ENCODE measurements around the gene DUSP14. TPM values are rescaled to one million over a fixed set of nuclear protein-coding genes. Genes with fewer than 3 reads are reported as not detected.

The DUSP14 gene
- total RNA-seq, 1 donor from 2014 or later: 21.0 TPM

DNA sequence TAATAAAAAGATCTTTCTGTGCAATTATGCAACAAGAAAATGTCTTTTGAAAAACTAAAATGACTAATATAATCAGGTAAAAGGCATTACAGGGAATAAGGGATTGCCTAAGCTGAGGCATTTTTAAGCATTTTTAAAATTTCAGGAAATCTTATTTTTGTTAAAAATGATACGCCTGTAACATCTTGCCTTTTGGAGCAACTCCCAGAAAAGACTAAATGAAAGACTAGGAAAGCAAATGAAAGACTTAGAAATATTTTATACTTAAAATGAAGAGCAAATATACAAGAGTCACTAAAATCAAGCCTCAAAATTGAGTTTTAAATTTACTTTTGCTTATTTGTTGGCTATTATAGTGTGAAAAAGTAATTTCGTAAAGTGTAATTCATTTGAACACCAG is 55.8 kb downstream of the DUSP14 start:
- intact Hi-C loops (cut with DNase I): no loop called here
- no peak for ATAC-seq
- DNase-seq (ENCODE audit: low spot score): no peak

DNA sequence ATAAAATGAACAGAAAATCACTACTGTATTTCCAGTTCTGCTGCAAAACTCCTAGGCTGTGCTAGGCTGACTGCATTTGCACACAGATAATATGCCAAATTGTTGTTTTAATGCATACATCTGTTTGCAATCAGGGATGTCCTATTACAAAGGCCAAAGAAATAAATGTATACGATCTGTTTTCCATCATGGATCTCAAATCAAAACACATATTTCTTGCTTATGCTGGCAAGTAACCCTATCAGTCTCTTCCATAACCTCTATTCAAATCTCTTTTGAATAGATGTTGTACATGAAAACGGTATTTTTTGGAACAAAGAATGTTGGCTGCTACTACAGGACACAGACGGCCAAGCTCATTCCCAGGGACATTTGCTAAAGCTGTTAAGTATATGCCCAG is 56.6 kb downstream of the DUSP14 start:
- intact Hi-C loops (cut with DNase I): no loop called here
- no peak for ATAC-seq
- no peak for DNase-seq (ENCODE audit: low spot score)

DNA sequence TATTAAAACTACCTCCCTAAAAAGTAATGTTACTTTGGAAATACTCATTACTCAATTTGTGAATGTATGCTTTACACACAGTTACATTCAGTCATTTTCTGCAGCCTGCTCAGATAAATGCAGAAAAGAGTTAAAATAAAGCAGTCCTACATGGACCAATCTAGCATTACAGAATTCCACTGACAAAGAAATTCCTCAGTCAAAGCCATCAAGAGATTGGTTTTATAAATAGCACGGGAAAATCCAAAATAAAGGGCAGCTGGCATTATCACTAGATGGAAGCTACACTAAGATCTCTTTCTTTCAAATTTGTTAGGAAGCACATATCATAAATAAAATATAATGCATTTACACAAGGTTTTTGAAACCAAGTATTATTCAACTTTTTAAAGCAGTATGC is 58.3 kb downstream of the DUSP14 start:
- no peak for ATAC-seq
- intact Hi-C loops (cut with DNase I): no loop called here

DNA sequence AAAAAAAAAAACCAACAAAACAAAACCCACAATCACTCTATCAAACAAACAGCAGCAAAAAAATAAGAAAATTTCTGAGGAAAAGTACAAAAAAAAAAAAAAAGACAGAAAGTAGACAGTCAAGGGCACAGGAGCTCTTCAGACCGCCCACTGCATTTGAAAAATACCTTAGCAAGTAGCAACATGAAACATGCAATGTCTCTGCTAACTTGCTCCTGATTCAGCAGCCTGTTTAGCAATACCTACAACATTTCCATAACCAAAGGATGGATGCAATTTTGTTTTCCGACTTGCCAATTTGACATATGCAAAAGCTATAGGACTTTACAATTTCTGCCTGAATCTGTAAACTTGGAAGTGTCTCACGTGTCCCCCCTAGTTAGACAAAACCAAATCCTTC is 62.1 kb downstream of the DUSP14 start:
- ATAC-seq (no peak), DNase-seq (ENCODE audit: low spot score) (no peak)
- intact Hi-C loops (cut with DNase I): no loop called here

More for the DNA sequence above, 58.3 kb downstream of the DUSP14 start:
- no peak for DNase-seq (ENCODE audit: low spot score)

DNA sequence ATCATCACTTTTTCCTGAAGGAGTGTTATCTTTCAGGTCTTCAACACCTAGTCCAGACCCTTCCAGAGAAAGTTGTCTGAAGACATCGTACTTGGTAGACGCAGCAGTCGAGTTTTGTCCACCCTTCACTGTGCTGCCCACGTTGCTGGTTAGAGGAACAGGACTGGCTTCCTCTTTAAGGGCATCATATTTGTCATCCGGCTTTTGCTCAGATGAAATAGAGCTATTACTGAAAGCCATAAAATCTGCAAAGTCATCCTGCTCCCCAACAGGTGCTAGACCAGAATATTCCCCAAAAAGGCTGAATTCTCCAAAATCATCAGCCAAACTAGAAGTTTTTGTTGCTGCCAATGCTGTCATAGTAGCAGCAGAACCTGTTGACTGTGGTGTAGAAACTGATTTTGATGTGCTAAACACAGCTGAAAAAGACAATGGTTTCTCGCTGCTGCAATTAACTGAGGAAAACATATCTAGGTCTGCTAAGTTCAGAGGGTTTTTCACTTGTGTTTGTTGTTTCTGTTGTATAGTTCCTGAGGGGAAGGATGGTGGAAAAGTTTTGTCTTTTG is 63.8 kb downstream of the DUSP14 start:
- intact Hi-C loops (cut with DNase I): no loop called here
- DNase-seq (ENCODE audit: low spot score) (no peak), ATAC-seq (no peak)

DNA sequence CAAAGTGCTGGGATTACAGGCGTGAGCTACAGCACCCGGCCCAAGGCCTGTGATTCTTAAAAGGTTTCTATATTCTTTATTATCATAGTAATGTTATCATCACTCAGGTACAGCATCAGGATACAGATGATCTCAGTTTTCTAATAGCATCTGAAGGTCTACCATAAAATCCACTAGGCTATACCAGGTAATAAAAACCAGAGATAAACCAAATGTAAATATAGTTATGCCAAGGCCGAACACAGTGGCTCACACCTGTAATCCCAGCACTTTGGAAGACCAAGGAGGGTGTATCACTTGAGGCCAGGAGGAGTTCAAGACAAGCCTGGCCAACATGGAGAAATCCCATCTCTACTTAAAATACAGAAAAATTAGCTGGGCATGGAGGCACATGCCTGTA is 65.7 kb downstream of the DUSP14 start:
- DNase-seq (ENCODE audit: low spot score): no peak
- no peak for ATAC-seq
- intact Hi-C loops (cut with DNase I): no loop called here

DNA sequence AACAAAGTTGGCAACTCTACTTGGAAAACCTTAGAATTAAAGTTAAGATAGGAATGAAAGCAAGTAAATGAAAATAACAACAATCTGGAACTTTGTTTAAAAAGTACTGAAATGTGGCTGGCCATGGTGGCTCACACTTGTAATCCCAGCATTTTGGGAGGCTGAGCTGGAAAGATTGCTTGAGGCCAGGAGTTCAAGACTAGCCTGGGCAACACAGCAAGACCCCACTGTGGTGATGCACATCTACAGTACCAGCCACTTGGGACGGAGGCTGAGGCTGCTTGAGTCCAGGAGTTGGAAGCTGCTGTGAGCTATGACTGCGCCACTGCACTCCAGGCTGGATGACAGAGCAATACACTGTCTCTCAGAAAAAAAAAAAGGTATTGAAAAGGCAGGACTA is 67.8 kb downstream of the DUSP14 start:
- DNase-seq (ENCODE audit: low spot score) (no peak), ATAC-seq (no peak)
- intact Hi-C loops (cut with DNase I): no loop called here

DNA sequence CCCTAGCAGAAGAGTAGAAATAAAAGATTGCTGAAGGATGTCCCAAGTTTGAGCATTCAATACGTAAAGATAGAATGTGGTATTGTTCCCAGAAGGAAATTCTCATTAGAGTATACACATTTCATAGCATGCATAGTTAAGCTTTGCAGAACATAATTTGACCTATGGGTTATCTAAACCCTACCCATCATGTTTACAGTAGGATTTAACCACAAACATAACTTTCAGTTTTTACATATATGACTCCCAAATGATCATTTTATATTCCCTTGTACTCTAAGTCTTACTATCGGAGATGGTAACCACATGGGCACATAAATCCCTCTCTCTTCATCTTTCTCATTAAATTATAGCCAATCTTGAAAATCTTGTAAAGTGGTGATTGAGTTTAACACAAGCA is 68.6 kb downstream of the DUSP14 start:
- DNase-seq (ENCODE audit: low spot score) (no peak), ATAC-seq (no peak)

DNA sequence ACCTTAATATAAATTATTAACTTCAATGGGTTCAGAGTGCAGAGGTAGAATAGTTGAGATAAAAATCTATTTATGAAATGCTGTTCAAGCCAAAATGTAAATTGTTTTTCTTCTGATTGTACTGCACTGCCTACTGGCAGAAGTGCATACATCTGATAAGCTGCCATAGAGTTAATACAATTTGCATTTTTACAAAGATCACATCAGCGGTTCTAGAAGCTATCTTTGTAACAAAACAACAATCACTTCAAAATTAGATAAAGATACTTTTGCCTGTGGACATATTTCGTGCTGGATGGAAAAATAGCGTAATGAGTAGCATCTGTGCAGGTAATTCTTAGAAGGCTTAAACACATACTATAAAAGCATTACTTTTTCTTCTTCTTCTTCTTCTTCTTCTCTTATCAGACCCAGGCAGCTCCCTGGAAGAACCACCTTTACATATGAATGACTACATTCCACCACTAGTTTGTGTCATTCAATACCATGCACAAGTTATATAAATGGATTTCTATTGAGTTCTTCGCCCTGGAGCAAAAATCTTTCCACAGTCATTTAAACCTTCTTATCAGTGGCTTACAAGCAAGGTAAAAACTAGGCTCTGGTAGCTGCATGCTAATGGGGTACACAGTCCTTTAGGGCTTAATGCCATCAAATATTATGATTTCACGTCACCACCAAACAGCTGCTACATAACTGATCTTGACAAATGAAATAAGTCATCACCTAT is 72.5 kb downstream of the DUSP14 start:
- ATAC-seq: no peak
- no peak for DNase-seq (ENCODE audit: low spot score)
- intact Hi-C loops (cut with DNase I): no loop called here

More for the DNA sequence above, 68.6 kb downstream of the DUSP14 start:
- intact Hi-C loops (cut with DNase I): no loop called here

Other genes starting within 250 kb of the DUSP14 start
- gene C17orf78, start 113.9 kb upstream of the DUSP14 start, total RNA-seq: not detected
- 85.3 TPM for gene ACACA, start 83.1 kb upstream of the DUSP14 start, total RNA-seq
- 52.0 TPM for gene TADA2A, start 83.0 kb upstream of the DUSP14 start, total RNA-seq
- 49.6 TPM for gene SYNRG, start 119.5 kb downstream of the DUSP14 start, total RNA-seq
- 17.5 TPM for gene DDX52, start 153.6 kb downstream of the DUSP14 start, total RNA-seq

All from sciatic nerve (tissue), 2 donors.